ENCODE results near the gene TRIM67. TPM values are rescaled to one million over a fixed set of nuclear protein-coding genes. Genes with fewer than 3 reads are reported as not detected.

Gene TRIM67
- total and polyA plus RNA-seq, 4 donors, result under 0.01 to 0.09 TPM; not detected in 2

- Histone ChIP-seq H3K27ac (ENCODE audit: low read depth in 1 of 2, low read length in 1 of 2) (no peak overlapping the region), H3K27me3 (ENCODE audit: control insufficient read depth in 3 of 3, insufficient read depth in 3 of 3, low read length in 2 of 3) (peaks cover 0 to 5% (median 3%) of the 10 kb centered on the region in 3 donors), H3K9me3 (ENCODE audit: control insufficient read depth in 4 of 4, insufficient read depth in 3 of 4, low read length in 3 of 4) (no peaks in the 10 kb centered on the region), H3K9ac (ENCODE audit: insufficient read depth in 1 of 2, low read length in 2 of 2) (no peak overlapping the region), H3K4me1 (ENCODE audit: control insufficient read depth in 5 of 5, insufficient read depth in 5 of 5, low read length in 5 of 5) (peaks cover 0 to 29% (median 20%) of the 10 kb centered on the region in 5 donors), H3K4me3 (no peak overlapping the region), H3K36me3 (ENCODE audit: control insufficient read depth in 4 of 4, insufficient read depth in 4 of 4, low read length in 4 of 4) (no peaks in the 10 kb centered on the region)
- no peak for TF ChIP-seq CTCF (IDR thresholded peaks at IDR 0.05; ENCODE audit: control extremely low read depth, extremely low read depth)
- ATAC-seq (ENCODE audit: insufficient read depth, low FRiP score) (no peak), DNase-seq (peak in 1 of 3 donors; percentile 49)
- 72 to 85% methylated on average over 16 of the region's 16 CpGs for WGBS, 2 donors
Measured at GRCh38 chr1:231201375-231201978, 39.6 kb downstream of the TRIM67 start.

- Histone ChIP-seq H3K36me3 (ENCODE audit: control insufficient read depth in 4 of 4, insufficient read depth in 4 of 4, low read length in 4 of 4) (no peaks in the 10 kb centered on the region), H3K9ac (ENCODE audit: insufficient read depth in 1 of 2, low read length in 2 of 2) (no peak overlapping the region), H3K4me3 (no peak overlapping the region), H3K27me3 (ENCODE audit: control insufficient read depth in 3 of 3, insufficient read depth in 3 of 3, low read length in 2 of 3) (peaks cover 0 to 5% (median 3%) of the 10 kb centered on the region in 3 donors), H3K9me3 (ENCODE audit: control insufficient read depth in 4 of 4, insufficient read depth in 3 of 4, low read length in 3 of 4) (no peaks in the 10 kb centered on the region), H3K27ac (ENCODE audit: low read depth in 1 of 2, low read length in 1 of 2) (no peak overlapping the region), H3K4me1 (ENCODE audit: control insufficient read depth in 5 of 5, insufficient read depth in 5 of 5, low read length in 5 of 5) (peaks cover 0 to 23% (median 13%) of the 10 kb centered on the region in 5 donors)
- TF ChIP-seq CTCF (IDR thresholded peaks at IDR 0.05; ENCODE audit: control extremely low read depth, extremely low read depth), result no peak
- WGBS, 2 donors, result 59 to 65% methylated on average over 5 of the region's 5 CpGs
- no peak for DNase-seq
- ATAC-seq (ENCODE audit: insufficient read depth, low FRiP score), result no peak
Measured at GRCh38 chr1:231201979-231202633, 40.2 kb downstream of the TRIM67 start.

GRCh38 chr1:231203259-231204057, 41.6 kb downstream of the TRIM67 start:
- Histone ChIP-seq H3K9ac (ENCODE audit: insufficient read depth in 1 of 2, low read length in 2 of 2) (no peak overlapping the region), H3K27ac (ENCODE audit: low read depth in 1 of 2, low read length in 1 of 2) (no peak overlapping the region), H3K4me1 (ENCODE audit: control insufficient read depth in 5 of 5, insufficient read depth in 5 of 5, low read length in 5 of 5) (peaks cover 0 to 19% (median 11%) of the 10 kb centered on the region in 5 donors), H3K9me3 (ENCODE audit: control insufficient read depth in 4 of 4, insufficient read depth in 3 of 4, low read length in 3 of 4) (no peaks in the 10 kb centered on the region), H3K4me3 (no peak overlapping the region), H3K27me3 (ENCODE audit: control insufficient read depth in 3 of 3, insufficient read depth in 3 of 3, low read length in 2 of 3) (peaks cover 0 to 3% (median 2%) of the 10 kb centered on the region in 3 donors), H3K36me3 (ENCODE audit: control insufficient read depth in 4 of 4, insufficient read depth in 4 of 4, low read length in 4 of 4) (no peaks in the 10 kb centered on the region)
- DNase-seq (no peak), ATAC-seq (ENCODE audit: insufficient read depth, low FRiP score) (no peak)
- TF ChIP-seq CTCF (IDR thresholded peaks at IDR 0.05; ENCODE audit: control extremely low read depth, extremely low read depth), result no peak
- WGBS, 2 donors, result 85 to 93% methylated on average over 21 of the region's 21 CpGs

Measured in lung (tissue), 12 donors.